ENCODE data around the gene DYDC1. TPM values are rescaled to one million over a fixed set of nuclear protein-coding genes. Genes with fewer than 3 reads are reported as not detected.

Gene DYDC1
- total RNA-seq, 4 donors from 2014 or later: not detected

- TF ChIP-seq CTCF (IDR thresholded peaks at IDR 0.05) (no peak), POLR2A (IDR thresholded peaks at IDR 0.05) (no peak)
- WGBS, 2 donors: 94 to 96% methylated on average over 5 of the region's 5 CpGs
- DNase-seq (ENCODE audit: low spot score in 2 of 2): no peak
- H3K4me3 ChIP-seq (ENCODE audit: low read depth, poor library complexity, severe bottlenecking): no peak overlapping the region
- intact Hi-C loops (cut with DNase I; ENCODE audit: low total_unique reads): no loop called here
Measured at GRCh38 chr10:80321183-80321582, 35.4 kb downstream of the DYDC1 start.

- intact Hi-C loops (cut with DNase I; ENCODE audit: low total_unique reads): no loop called here
- no peak overlapping the region for H3K4me3 ChIP-seq (ENCODE audit: low read depth, poor library complexity, severe bottlenecking)
- DNase-seq (ENCODE audit: low spot score in 2 of 2): no peak
- TF ChIP-seq POLR2A (IDR thresholded peaks at IDR 0.05) (no peak), CTCF (IDR thresholded peaks at IDR 0.05) (no peak)
Measured at GRCh38 chr10:80320377-80320776, 36.2 kb downstream of the DYDC1 start.

GRCh38 chr10:80319725-80320290, 36.7 kb downstream of the DYDC1 start:
- no peak for DNase-seq (ENCODE audit: low spot score in 2 of 2)
- no peak overlapping the region for H3K4me3 ChIP-seq (ENCODE audit: low read depth, poor library complexity, severe bottlenecking)
- TF ChIP-seq POLR2A (IDR thresholded peaks at IDR 0.05) (no peak), CTCF (IDR thresholded peaks at IDR 0.05) (no peak)
- 85 to 92% methylated on average over 2 of the region's 2 CpGs for WGBS, 2 donors
- intact Hi-C loops (cut with DNase I; ENCODE audit: low total_unique reads): no loop called here

GRCh38 chr10:80319318-80319717, 37.2 kb downstream of the DYDC1 start:
- H3K4me3 ChIP-seq (ENCODE audit: low read depth, poor library complexity, severe bottlenecking): no peak overlapping the region
- no peak for TF ChIP-seq CTCF (IDR thresholded peaks at IDR 0.05)
- TF ChIP-seq POLR2A (IDR thresholded peaks at IDR 0.05): no peak
- 90 to 93% methylated on average over 2 of the region's 2 CpGs for WGBS, 2 donors
- intact Hi-C loops (cut with DNase I; ENCODE audit: low total_unique reads): no loop called here
- no peak for DNase-seq (ENCODE audit: low spot score in 2 of 2)

- no peak for DNase-seq (ENCODE audit: low spot score in 2 of 2)
- intact Hi-C loops (cut with DNase I; ENCODE audit: low total_unique reads): no loop called here
- TF ChIP-seq CTCF (IDR thresholded peaks at IDR 0.05) (no peak), POLR2A (IDR thresholded peaks at IDR 0.05) (no peak)
- H3K4me3 ChIP-seq (ENCODE audit: low read depth, poor library complexity, severe bottlenecking): no peak overlapping the region
Measured at GRCh38 chr10:80318742-80319141, 37.8 kb downstream of the DYDC1 start.

GRCh38 chr10:80315391-80315790, 41.2 kb downstream of the DYDC1 start:
- H3K4me3 ChIP-seq (ENCODE audit: low read depth, poor library complexity, severe bottlenecking): no peak overlapping the region
- no peak for TF ChIP-seq CTCF (IDR thresholded peaks at IDR 0.05)
- TF ChIP-seq POLR2A (IDR thresholded peaks at IDR 0.05): no peak
- intact Hi-C loops (cut with DNase I; ENCODE audit: low total_unique reads): no loop called here
- no peak for DNase-seq (ENCODE audit: low spot score in 2 of 2)
- 95 to 98% methylated on average over 15 to 17 of the region's 21 CpGs for WGBS, 2 donors

Measured in lower leg skin (tissue), 4 donors.